HG02610 (cell line): ENCODE measurements around the gene RAC2.

Source experiments
- ATAC-seq: cut with Tn5 transposase; IDR thresholded peaks from one replicate; pipeline ENCODE4 v1.9.1; 2021; ENCODE audit warnings: mild to moderate bottlenecking, moderate library complexity; ENCODE audit not compliant: unreplicated experiment

RAC2 gene

GRCh38 chr22:37276776-37277175 lies 32.7 kb upstream of the RAC2 start:
- ATAC-seq = no peak

DNA sequence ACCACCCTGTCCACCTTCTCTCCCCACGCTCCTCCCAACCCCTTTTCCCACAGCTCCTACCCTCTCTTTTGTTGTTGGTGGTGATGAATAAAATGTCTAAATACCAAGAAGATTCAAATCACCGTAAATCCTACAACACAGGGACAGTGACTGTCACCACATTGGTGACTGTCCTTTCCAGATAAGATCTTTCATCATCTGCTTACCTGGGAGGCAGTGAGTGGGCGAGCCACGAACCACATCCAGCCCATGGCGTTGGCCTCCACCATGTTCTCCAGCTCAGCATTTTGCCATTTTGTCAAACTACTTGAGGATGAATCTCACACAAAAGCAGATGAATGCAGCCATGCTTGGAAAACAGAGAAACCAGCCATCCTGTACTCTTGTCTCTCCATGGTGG lies 31.6 kb upstream of the RAC2 start:
- ATAC-seq = no peak

GRCh38 chr22:37275134-37275533 lies 31.1 kb upstream of the RAC2 start:
- no peak for ATAC-seq

DNA sequence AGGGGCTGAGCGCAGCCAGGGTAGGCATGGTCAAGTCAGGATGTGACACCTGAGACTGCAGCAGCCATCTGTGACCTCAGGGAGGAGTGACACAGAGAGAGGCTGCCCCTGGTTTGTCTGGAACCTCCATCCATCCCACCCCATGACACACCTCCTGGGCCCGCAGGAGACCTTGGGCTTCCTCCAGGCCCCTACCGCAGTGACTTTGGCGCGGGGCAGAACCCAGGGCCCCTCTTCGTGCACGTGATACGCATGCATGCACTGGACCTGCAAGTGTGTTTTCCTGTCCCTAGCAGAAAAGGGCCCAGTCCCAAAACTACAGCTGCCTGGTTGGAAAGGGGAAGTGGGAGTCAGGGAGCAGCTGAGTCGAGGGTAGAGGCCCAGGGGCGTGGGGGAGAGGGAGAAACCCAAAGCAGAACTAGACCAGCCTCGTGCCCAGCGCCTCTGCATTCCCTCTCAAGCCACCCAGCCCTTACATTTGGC lies 30.4 kb upstream of the RAC2 start:
- ATAC-seq = no peak

- ATAC-seq = no peak
Observed at GRCh38 chr22:37273846-37274225, 29.8 kb upstream of the RAC2 start.

- no peak for ATAC-seq
Observed at GRCh38 chr22:37273126-37273845, 29.2 kb upstream of the RAC2 start.

DNA sequence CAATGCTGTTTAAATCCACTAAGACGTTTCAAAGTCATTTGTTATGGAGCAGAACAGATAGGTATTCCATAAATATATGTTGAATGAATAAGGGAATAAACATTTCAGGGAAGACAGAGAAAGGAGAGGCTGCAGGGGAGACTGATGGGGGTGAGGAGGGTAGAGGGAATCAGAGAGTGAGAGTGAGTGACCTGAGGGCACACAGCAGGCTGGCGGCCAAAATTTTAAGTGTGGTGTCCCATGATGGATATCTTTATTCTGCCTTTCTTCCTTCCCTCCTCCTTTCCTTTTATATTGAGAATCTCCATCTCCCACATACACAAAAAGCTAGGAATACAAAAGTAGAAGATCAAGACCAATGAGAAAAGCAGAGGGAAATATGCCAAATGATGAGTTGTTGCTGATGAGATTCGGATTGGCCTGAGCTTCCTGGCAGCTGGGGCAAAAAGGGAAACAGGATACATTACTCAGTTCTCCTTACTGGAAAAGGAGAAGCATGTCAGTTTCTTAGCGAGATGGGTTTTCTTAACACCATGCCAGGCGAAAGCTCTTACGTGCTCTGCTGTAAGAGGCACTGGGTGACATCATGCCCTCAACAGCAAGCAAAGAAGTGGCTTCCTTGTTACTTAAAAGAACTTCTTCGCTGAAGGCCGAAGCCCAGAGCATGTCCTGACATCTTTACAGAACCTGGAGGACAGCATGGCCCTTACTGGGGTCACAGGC lies 27.0 kb upstream of the RAC2 start:
- no peak for ATAC-seq

DNA sequence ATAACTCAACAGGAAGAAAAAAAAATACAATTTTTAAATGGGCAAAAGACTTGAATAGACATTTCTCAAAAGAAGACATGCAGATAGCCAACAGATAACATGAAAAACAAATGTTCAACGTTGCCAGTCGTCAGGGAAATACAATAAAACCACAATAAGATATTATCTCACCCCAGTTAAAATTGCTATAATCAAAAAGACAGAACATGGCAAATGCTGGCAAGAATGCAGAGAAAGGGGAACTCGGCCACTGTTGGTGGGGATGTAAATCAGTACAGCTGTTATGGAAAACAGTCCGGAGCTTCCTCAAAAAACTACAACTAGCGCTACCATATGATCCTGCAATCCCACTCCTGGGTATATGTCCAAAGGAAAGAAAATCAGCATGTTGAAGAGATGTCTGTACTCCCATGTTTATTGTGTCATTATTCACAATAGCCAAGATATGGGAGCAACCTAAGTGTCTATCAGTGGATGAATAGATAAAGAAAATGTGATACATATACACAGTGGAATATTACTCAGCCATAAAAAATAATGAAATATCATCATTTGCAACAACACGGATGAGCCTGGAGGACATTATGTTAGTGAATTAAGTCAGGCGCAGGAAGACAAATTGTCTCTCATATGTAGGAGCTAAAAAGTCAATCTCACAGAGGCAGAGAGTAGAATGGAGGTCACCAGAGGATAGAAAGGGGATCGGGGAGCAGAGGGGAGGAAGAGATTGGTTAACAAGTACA lies 26.0 kb upstream of the RAC2 start:
- no peak for ATAC-seq

DNA sequence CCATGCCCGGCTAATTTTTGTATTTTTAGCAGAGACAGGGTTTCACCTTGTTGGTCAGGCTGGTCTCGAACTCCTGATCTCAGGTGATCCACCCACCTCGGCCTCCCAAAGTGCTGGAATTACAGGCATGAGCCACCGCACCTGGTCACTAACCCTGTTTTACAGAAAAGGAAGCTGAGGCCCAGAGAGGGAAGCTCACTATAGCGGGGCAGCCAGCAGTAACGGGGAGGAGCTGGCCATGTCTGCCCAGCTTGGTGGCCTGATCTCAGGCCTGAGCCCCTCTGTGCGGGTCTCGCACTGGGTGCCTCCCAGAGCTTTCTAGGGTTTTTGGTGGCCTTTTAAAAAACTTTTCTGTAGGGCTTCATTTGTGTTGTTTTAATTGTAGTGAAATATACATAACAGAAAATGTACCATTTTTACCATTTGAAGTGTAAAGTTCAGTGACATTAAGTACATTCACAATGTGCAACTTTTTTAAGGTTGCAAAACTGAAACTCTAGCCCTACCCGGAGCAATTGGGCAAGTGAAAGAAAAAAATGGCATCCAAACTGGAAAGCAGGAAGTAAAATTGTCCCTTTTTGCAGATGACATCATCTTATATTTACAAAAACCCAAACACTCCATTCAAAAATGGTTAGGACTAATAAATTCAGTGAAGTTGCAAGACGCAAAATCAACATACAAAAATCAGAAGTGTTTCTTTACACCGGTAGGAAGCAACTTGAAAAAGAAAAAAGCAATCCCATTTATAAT lies 23.8 kb upstream of the RAC2 start:
- no peak for ATAC-seq

GRCh38 chr22:37267135-37267587 lies 23.1 kb upstream of the RAC2 start:
- ATAC-seq = no peak

- no peak for ATAC-seq
Observed at GRCh38 chr22:37266581-37267134, 22.6 kb upstream of the RAC2 start.

- ATAC-seq = no peak
Observed at GRCh38 chr22:37263966-37264887, 20.2 kb upstream of the RAC2 start.

DNA sequence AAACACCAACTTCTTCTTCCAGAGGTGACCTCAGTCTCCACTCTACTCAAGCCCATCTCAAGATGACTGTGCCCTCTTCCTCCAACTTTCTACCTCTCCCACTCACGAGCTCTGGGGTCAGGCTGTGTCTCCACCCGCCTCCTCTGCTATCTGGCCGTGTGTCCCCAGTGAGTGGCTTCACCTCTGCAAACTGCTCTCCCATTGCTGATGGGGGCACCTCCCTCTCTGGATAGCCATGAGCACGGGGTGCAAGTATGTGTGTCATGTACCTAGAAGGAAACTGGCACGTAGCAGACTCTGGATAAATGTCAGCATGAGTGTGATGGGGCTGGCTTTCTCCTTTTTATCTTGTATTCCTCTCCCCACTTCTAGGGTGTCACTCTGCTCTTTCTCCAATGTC lies 18.3 kb upstream of the RAC2 start:
- ATAC-seq = no peak

DNA sequence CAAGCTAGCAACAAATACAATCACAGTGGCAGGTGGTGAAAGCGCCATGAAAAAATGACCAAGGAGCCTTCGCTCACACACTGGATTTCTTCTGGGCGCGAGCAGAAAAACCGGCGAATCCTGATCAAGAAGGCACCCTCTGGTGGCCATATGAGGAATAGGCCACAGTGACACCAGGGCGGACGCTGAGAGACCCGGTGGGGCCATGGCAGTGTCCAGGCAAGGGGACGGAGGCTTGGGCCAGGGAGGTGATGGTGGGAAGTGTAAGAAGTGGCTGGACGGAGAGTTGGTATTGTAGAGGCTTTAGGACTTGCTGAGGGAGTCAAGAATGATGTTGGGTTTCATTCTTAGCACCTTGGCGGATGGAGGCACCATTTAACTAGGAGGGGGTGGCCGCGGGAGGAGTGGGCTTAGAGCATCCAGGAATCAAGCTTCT lies 16.9 kb upstream of the RAC2 start:
- no peak for ATAC-seq

- ATAC-seq = no peak
Observed at GRCh38 chr22:37260155-37260795, 16.2 kb upstream of the RAC2 start.

DNA sequence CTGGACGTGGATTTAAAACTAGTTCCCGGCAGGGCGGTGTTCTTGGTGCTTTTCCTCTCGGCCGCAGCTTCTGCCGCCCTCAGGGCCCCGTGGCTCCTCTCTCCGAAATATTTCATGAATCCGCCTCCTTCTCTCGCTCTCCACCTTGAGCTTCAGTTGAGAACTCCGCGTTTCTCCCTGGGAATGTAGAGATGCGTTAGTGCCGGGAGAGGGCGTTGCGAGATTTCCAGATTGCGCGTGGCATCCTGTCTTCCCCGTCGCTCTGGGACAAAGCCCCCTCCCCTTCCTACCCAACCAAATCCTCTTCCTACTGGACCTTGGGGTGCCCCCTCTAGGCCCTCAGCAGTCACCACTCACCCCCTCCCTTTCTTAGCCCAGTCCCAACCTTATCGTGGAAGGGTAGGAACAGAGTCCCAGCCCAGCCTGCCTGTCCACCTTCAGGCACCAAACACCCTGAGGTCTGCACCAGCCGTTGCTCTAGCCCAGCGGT lies 15.5 kb upstream of the RAC2 start:
- ATAC-seq = no peak

GRCh38 chr22:37258753-37259401 lies 14.8 kb upstream of the RAC2 start:
- no peak for ATAC-seq

GRCh38 chr22:37258005-37258752 lies 14.1 kb upstream of the RAC2 start:
- no peak for ATAC-seq
